KOPT-K1 (cell line): ENCODE results near the gene PRKAG2.

Experiments
- H3K27ac ChIP-seq: fragments of 200-600 bp; sonication (generic); 2 replicates; pipeline ENCODE4 v1.5.1; 2016; ENCODE audit warnings: antibody characterized with exemption, mild to moderate bottlenecking, low read depth, low read length; ENCODE audit not compliant: poor library complexity, severe bottlenecking
- H3K36me3 ChIP-seq: fragments of 200-600 bp; sonication (generic); 2 replicates; pipeline ENCODE4 v1.5.1; 2017; ENCODE audit warnings: antibody characterized with exemption, mild to moderate bottlenecking, low read length, moderate library complexity; ENCODE audit not compliant: insufficient read depth
- H3K9me3 ChIP-seq: fragments of 200-600 bp; sonication (generic); 2 replicates; pipeline ENCODE4 v1.5.1; 2017; ENCODE audit warnings: antibody characterized with exemption, low read length, mild to moderate bottlenecking; ENCODE audit not compliant: insufficient read depth, poor library complexity, severe bottlenecking

The PRKAG2 gene

GRCh38 chr7:151905766-151906165, 28.9 kb upstream of the PRKAG2 start:
- H3K27ac ChIP-seq: no peak overlapping the region
- H3K36me3 ChIP-seq: no peaks in the 10 kb centered on the region
- no peaks in the 10 kb centered on the region for H3K9me3 ChIP-seq

- Histone ChIP-seq H3K36me3 (no peaks in the 10 kb centered on the region), H3K9me3 (no peaks in the 10 kb centered on the region), H3K27ac (no peak overlapping the region)
Observed at GRCh38 chr7:151905353-151905752, 28.4 kb upstream of the PRKAG2 start.

GRCh38 chr7:151904270-151904669, 27.4 kb upstream of the PRKAG2 start:
- no peaks in the 10 kb centered on the region for H3K9me3 ChIP-seq
- no peak overlapping the region for H3K27ac ChIP-seq
- no peaks in the 10 kb centered on the region for H3K36me3 ChIP-seq

GRCh38 chr7:151903249-151904032, 26.5 kb upstream of the PRKAG2 start:
- Histone ChIP-seq H3K27ac (no peak overlapping the region), H3K9me3 (no peaks in the 10 kb centered on the region), H3K36me3 (no peaks in the 10 kb centered on the region)

GRCh38 chr7:151902311-151902710, 25.4 kb upstream of the PRKAG2 start:
- H3K36me3 ChIP-seq: no peaks in the 10 kb centered on the region
- H3K9me3 ChIP-seq: no peaks in the 10 kb centered on the region
- H3K27ac ChIP-seq: no peak overlapping the region

GRCh38 chr7:151901828-151902227, 24.9 kb upstream of the PRKAG2 start:
- Histone ChIP-seq H3K27ac (no peak overlapping the region), H3K9me3 (no peaks in the 10 kb centered on the region), H3K36me3 (no peaks in the 10 kb centered on the region)

- no peak overlapping the region for H3K27ac ChIP-seq
- H3K9me3 ChIP-seq: no peaks in the 10 kb centered on the region
- H3K36me3 ChIP-seq: no peaks in the 10 kb centered on the region
Observed at GRCh38 chr7:151900986-151901621, 24.2 kb upstream of the PRKAG2 start.

GRCh38 chr7:151900591-151900985, 23.7 kb upstream of the PRKAG2 start:
- no peaks in the 10 kb centered on the region for H3K36me3 ChIP-seq
- H3K27ac ChIP-seq: no peak overlapping the region
- H3K9me3 ChIP-seq: no peaks in the 10 kb centered on the region

- H3K9me3 ChIP-seq: no peaks in the 10 kb centered on the region
- no peaks in the 10 kb centered on the region for H3K36me3 ChIP-seq
- no peak overlapping the region for H3K27ac ChIP-seq
Observed at GRCh38 chr7:151899513-151900360, 22.8 kb upstream of the PRKAG2 start.

- no peak overlapping the region for H3K27ac ChIP-seq
Observed at GRCh38 chr7:151897951-151898686, 21.2 kb upstream of the PRKAG2 start.

GRCh38 chr7:151897161-151897731, 20.3 kb upstream of the PRKAG2 start:
- Histone ChIP-seq H3K27ac (no peak overlapping the region), H3K36me3 (no peaks in the 10 kb centered on the region), H3K9me3 (no peaks in the 10 kb centered on the region)

More at GRCh38 chr7:151897951-151898686, 21.2 kb upstream of the PRKAG2 start:
- no peaks in the 10 kb centered on the region for H3K36me3 ChIP-seq
- no peaks in the 10 kb centered on the region for H3K9me3 ChIP-seq

- H3K27ac ChIP-seq: no peak overlapping the region
- no peaks in the 10 kb centered on the region for H3K36me3 ChIP-seq
- no peaks in the 10 kb centered on the region for H3K9me3 ChIP-seq
Observed at GRCh38 chr7:151896486-151896885, 19.6 kb upstream of the PRKAG2 start.

GRCh38 chr7:151896086-151896485, 19.2 kb upstream of the PRKAG2 start:
- no peaks in the 10 kb centered on the region for H3K36me3 ChIP-seq
- no peaks in the 10 kb centered on the region for H3K9me3 ChIP-seq
- no peak overlapping the region for H3K27ac ChIP-seq

GRCh38 chr7:151895631-151896031, 18.7 kb upstream of the PRKAG2 start:
- no peak overlapping the region for H3K27ac ChIP-seq
- H3K9me3 ChIP-seq: no peaks in the 10 kb centered on the region
- H3K36me3 ChIP-seq: no peaks in the 10 kb centered on the region
